ENCODE measurements around the gene SLC7A8.

SLC7A8 gene

GRCh38 chr14:23168246-23168645 lies 15.2 kb downstream of the SLC7A8 start:
- Histone ChIP-seq H3K4me3 (ENCODE audit: low read length) (no peak overlapping the region), H3K27me3 (replicated peaks; ENCODE audit: control insufficient read depth, insufficient read depth, low read length) (no peaks in the 10 kb centered on the region), H3K9ac (ENCODE audit: low read length) (no peak overlapping the region), H3K36me3 (ENCODE audit: control insufficient read depth, insufficient read depth, low read length, severe bottlenecking) (no peaks in the 10 kb centered on the region), H3K4me1 (ENCODE audit: control insufficient read depth, insufficient read depth, low read length) (peaks cover 33% of the 10 kb centered on the region), H3K9me3 (ENCODE audit: control insufficient read depth, low read length) (no peaks in the 10 kb centered on the region)
- no peak for DNase-seq (ENCODE audit: low read depth)

DNA sequence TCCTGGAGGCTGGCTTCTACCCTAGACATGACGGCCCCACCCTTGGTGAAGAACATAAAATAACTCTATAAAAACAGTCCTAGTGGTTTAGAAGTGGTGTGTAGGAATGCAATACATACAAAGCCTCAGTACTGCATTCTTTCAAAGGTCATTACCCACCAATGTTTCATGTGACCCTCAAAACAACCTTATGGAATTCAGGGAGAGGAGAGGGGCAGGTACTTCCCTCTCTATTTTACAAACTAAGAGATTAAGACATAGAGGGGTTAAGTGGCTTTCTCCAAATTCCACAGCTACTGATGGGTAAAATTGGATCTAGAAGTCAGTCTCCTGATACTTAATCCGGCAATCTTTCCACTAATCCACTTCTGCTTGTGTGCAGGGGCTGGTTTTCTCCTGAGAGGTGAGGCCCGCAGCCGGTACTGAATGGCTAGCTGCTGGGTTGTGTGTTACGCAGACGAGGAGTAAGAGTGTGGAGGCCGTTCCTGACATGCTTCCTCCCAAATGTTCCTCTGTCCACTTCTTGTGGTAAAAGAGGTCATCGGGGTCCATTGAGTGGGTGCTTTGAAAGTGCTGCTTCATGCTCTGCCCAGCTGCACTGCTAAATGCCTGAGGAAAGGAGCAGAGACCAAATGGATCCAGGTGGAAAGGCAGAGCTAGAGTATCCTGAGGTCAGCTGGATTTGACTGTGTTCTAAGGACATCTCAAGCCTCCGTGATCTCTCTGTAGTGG lies 16.2 kb downstream of the SLC7A8 start:
- H3K27me3 ChIP-seq (replicated peaks; ENCODE audit: control insufficient read depth, insufficient read depth, low read length) = no peaks in the 10 kb centered on the region
- DNase-seq (ENCODE audit: low read depth) = no peak
- peaks cover 33% of the 10 kb centered on the region for H3K4me1 ChIP-seq (ENCODE audit: control insufficient read depth, insufficient read depth, low read length)
- H3K9ac ChIP-seq (ENCODE audit: low read length) = no peak overlapping the region
- no peaks in the 10 kb centered on the region for H3K9me3 ChIP-seq (ENCODE audit: control insufficient read depth, low read length)
- no peak overlapping the region for H3K4me3 ChIP-seq (ENCODE audit: low read length)
- H3K36me3 ChIP-seq (ENCODE audit: control insufficient read depth, insufficient read depth, low read length, severe bottlenecking) = no peaks in the 10 kb centered on the region

DNA sequence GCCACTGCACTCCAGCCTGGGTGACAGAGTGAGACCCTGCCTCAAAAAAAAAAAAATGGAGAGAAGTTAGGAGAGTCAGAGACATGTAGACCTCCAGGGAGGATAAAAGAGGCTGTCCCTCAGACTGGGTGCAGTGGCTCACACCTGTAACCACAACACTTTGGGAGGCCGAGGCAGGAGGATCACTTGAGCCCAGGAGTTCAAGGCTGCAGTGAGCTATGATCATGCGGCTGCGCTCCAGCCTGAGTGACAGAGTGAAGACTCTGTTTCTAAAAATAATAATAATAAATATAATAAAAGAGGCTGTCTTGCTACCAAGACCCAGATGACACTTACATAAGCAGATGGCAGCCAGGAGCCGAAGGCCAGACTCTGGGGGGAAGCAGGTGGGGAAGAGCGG lies 18.5 kb downstream of the SLC7A8 start:
- no peak overlapping the region for H3K9ac ChIP-seq (ENCODE audit: low read length)
- no peaks in the 10 kb centered on the region for H3K27me3 ChIP-seq (replicated peaks; ENCODE audit: control insufficient read depth, insufficient read depth, low read length)
- H3K4me1 ChIP-seq (ENCODE audit: control insufficient read depth, insufficient read depth, low read length) = peaks cover 35% of the 10 kb centered on the region
- no peak overlapping the region for H3K4me3 ChIP-seq (ENCODE audit: low read length)
- DNase-seq (ENCODE audit: low read depth) = no peak
- no peaks in the 10 kb centered on the region for H3K9me3 ChIP-seq (ENCODE audit: control insufficient read depth, low read length)
- no peaks in the 10 kb centered on the region for H3K36me3 ChIP-seq (ENCODE audit: control insufficient read depth, insufficient read depth, low read length, severe bottlenecking)

DNA sequence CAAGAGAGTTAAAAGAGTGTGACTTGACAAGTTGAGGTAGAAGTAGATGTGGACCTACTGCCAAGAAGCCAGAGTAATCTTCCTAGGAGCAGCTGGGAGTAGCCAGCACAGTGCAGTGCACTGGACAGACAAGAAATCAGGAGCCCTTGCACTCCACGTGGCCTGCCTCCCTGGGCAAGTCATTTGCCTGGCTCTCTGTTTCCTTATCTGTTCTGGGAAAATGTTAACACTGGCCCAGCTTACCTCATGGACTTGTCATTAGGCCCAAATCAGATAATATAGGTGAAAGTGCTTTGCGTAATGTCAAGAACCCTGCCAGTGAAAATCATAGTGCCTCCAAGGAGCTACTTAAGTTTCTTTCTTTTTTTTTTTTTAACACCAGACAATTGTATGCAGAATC lies 19.2 kb downstream of the SLC7A8 start:
- H3K4me1 ChIP-seq (ENCODE audit: control insufficient read depth, insufficient read depth, low read length) = peaks cover 42% of the 10 kb centered on the region
- no peaks in the 10 kb centered on the region for H3K27me3 ChIP-seq (replicated peaks; ENCODE audit: control insufficient read depth, insufficient read depth, low read length)
- peak overlapping the region; percentile 27 for H3K9ac ChIP-seq (ENCODE audit: low read length)
- no peak overlapping the region for H3K4me3 ChIP-seq (ENCODE audit: low read length)
- no peak for DNase-seq (ENCODE audit: low read depth)
- no peaks in the 10 kb centered on the region for H3K9me3 ChIP-seq (ENCODE audit: control insufficient read depth, low read length)
- H3K36me3 ChIP-seq (ENCODE audit: control insufficient read depth, insufficient read depth, low read length, severe bottlenecking) = no peaks in the 10 kb centered on the region

DNA sequence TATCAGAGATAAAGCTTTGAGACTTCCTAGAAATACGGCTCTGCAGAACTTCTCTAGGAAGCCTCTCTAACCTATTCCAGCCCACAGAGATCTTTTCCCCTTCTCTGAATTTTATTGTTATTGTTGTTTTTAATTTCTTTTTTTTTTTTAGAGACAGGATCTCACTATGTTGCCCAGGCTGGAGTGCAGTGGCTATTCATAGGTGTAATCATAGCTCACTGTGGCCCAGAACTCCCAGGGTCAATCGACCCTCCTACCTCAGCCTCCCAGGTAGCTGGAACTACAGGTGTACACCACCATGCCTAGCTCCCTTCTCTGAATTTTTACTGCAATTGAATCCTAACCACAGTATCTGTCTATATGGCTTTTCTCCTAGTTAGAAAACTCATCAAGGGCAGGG lies 19.6 kb downstream of the SLC7A8 start:
- H3K4me3 ChIP-seq (ENCODE audit: low read length) = no peak overlapping the region
- peaks cover 47% of the 10 kb centered on the region for H3K4me1 ChIP-seq (ENCODE audit: control insufficient read depth, insufficient read depth, low read length)
- no peaks in the 10 kb centered on the region for H3K9me3 ChIP-seq (ENCODE audit: control insufficient read depth, low read length)
- H3K36me3 ChIP-seq (ENCODE audit: control insufficient read depth, insufficient read depth, low read length, severe bottlenecking) = no peaks in the 10 kb centered on the region
- no peak for DNase-seq (ENCODE audit: low read depth)
- no peaks in the 10 kb centered on the region for H3K27me3 ChIP-seq (replicated peaks; ENCODE audit: control insufficient read depth, insufficient read depth, low read length)
- peak overlapping the region; percentile 27 for H3K9ac ChIP-seq (ENCODE audit: low read length)

GRCh38 chr14:23162800-23163199 lies 20.7 kb downstream of the SLC7A8 start:
- Histone ChIP-seq H3K9me3 (ENCODE audit: control insufficient read depth, low read length) (no peaks in the 10 kb centered on the region), H3K27me3 (replicated peaks; ENCODE audit: control insufficient read depth, insufficient read depth, low read length) (no peaks in the 10 kb centered on the region), H3K36me3 (ENCODE audit: control insufficient read depth, insufficient read depth, low read length, severe bottlenecking) (no peaks in the 10 kb centered on the region), H3K4me3 (ENCODE audit: low read length) (no peak overlapping the region), H3K9ac (ENCODE audit: low read length) (no peak overlapping the region), H3K4me1 (ENCODE audit: control insufficient read depth, insufficient read depth, low read length) (peaks cover 41% of the 10 kb centered on the region)
- DNase-seq (ENCODE audit: low read depth) = no peak

DNA sequence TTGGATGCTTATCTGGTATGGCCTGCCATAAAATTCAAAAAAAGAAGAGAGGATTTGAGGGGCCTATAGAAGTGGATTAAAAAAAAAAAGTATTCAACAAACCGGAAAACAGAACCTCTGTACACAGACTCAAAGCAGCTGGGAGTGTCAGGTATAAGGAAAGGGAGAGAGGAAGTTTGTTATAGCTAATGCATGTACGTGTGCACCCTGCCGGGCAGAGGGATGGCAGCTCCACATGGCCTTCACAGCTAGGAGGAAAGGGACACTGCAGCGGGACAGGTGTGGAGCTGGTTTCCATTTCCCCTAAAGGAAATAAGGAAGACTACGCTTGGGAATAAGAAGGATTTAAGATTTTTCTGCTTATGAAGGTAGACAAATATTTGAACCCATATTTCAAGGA lies 21.5 kb downstream of the SLC7A8 start:
- Histone ChIP-seq H3K4me3 (ENCODE audit: low read length) (no peak overlapping the region), H3K36me3 (ENCODE audit: control insufficient read depth, insufficient read depth, low read length, severe bottlenecking) (no peaks in the 10 kb centered on the region), H3K9me3 (ENCODE audit: control insufficient read depth, low read length) (no peaks in the 10 kb centered on the region), H3K9ac (ENCODE audit: low read length) (no peak overlapping the region), H3K27me3 (replicated peaks; ENCODE audit: control insufficient read depth, insufficient read depth, low read length) (no peaks in the 10 kb centered on the region), H3K4me1 (ENCODE audit: control insufficient read depth, insufficient read depth, low read length) (peaks cover 35% of the 10 kb centered on the region)
- DNase-seq (ENCODE audit: low read depth) = no peak

DNA sequence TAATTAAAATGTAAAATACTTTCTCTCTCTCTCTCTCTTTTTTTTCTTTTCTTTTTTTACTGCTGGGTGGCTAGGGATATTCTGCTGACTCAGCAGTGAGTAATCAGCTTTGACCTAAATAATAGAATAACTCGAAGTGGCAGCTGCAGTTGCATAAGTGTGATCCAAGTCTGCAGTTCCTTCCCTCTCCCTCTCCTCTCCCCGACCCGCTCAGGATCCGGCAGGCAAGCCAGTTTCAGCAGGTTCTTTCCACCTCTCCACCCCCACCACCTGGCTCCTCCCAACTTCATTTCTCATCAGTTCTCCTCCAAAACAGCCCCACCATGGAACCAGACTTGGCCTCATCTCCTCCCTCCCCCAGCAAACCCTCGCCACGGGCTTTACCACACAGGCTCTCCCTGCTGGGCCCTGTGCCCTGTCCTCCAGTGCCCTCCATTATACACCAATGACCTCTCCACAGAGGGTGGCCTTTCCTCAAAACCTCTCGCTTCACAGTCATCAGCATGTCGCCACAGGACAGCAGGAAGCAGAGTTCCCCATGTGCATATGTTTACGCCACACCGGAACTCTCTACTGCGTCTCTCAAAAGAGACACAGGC lies 22.4 kb downstream of the SLC7A8 start:
- DNase-seq (ENCODE audit: low read depth) = peak; percentile 87
- H3K36me3 ChIP-seq (ENCODE audit: control insufficient read depth, insufficient read depth, low read length, severe bottlenecking) = no peaks in the 10 kb centered on the region
- H3K9me3 ChIP-seq (ENCODE audit: control insufficient read depth, low read length) = no peaks in the 10 kb centered on the region
- peak overlapping the region; percentile 61 for H3K4me3 ChIP-seq (ENCODE audit: low read length)
- H3K9ac ChIP-seq (ENCODE audit: low read length) = peak overlapping the region; percentile 87
- H3K27me3 ChIP-seq (replicated peaks; ENCODE audit: control insufficient read depth, insufficient read depth, low read length) = no peaks in the 10 kb centered on the region
- peaks cover 39% of the 10 kb centered on the region for H3K4me1 ChIP-seq (ENCODE audit: control insufficient read depth, insufficient read depth, low read length)

GRCh38 chr14:23159532-23159931 lies 23.9 kb downstream of the SLC7A8 start:
- H3K4me3 ChIP-seq (ENCODE audit: low read length) = no peak overlapping the region
- no peaks in the 10 kb centered on the region for H3K9me3 ChIP-seq (ENCODE audit: control insufficient read depth, low read length)
- no peak for DNase-seq (ENCODE audit: low read depth)
- peak overlapping the region; percentile 87 for H3K9ac ChIP-seq (ENCODE audit: low read length)
- H3K27me3 ChIP-seq (replicated peaks; ENCODE audit: control insufficient read depth, insufficient read depth, low read length) = no peaks in the 10 kb centered on the region
- no peaks in the 10 kb centered on the region for H3K36me3 ChIP-seq (ENCODE audit: control insufficient read depth, insufficient read depth, low read length, severe bottlenecking)
- H3K4me1 ChIP-seq (ENCODE audit: control insufficient read depth, insufficient read depth, low read length) = peaks cover 52% of the 10 kb centered on the region

DNA sequence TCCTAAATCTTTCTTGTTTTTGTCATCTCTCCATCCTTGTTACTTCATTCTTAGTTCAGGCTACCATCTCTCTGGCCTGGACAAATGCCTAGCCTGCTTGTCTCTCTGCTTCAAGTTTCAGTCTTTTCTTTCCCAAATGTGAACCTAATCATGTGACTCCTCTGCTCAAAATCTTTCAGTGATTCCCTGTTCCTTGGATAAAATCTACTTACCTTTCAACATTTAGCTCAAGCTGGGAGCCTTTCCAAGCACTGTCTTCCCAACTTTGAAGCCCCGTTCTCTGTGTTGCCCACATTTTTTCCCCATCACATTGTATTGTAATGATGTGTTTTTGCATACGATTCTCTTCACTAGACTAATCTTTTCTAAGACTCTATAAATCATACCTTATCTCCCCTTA lies 24.7 kb downstream of the SLC7A8 start:
- no peak for DNase-seq (ENCODE audit: low read depth)
- peak overlapping the region; percentile 40 for H3K9ac ChIP-seq (ENCODE audit: low read length)
- no peaks in the 10 kb centered on the region for H3K27me3 ChIP-seq (replicated peaks; ENCODE audit: control insufficient read depth, insufficient read depth, low read length)
- H3K4me1 ChIP-seq (ENCODE audit: control insufficient read depth, insufficient read depth, low read length) = peaks cover 53% of the 10 kb centered on the region
- no peak overlapping the region for H3K4me3 ChIP-seq (ENCODE audit: low read length)
- no peaks in the 10 kb centered on the region for H3K36me3 ChIP-seq (ENCODE audit: control insufficient read depth, insufficient read depth, low read length, severe bottlenecking)
- no peaks in the 10 kb centered on the region for H3K9me3 ChIP-seq (ENCODE audit: control insufficient read depth, low read length)

- H3K9ac ChIP-seq (ENCODE audit: low read length) = peak overlapping the region; percentile 83
- peak overlapping the region; percentile 74 for H3K4me3 ChIP-seq (ENCODE audit: low read length)
- H3K4me1 ChIP-seq (ENCODE audit: control insufficient read depth, insufficient read depth, low read length) = peaks cover 46% of the 10 kb centered on the region
- peaks cover 2% of the 10 kb centered on the region for H3K36me3 ChIP-seq (ENCODE audit: control insufficient read depth, insufficient read depth, low read length, severe bottlenecking)
- peak; percentile 88 for DNase-seq (ENCODE audit: low read depth)
- H3K27me3 ChIP-seq (replicated peaks; ENCODE audit: control insufficient read depth, insufficient read depth, low read length) = no peaks in the 10 kb centered on the region
- no peaks in the 10 kb centered on the region for H3K9me3 ChIP-seq (ENCODE audit: control insufficient read depth, low read length)
Observed at GRCh38 chr14:23154964-23155587, 28.4 kb downstream of the SLC7A8 start.

Data from adipocyte (in vitro differentiated cells).